Skeletal muscle cell (primary cell): Measurements from ENCODE around the gene TKTL1.

Experiments used
- DNase-seq: peaks from one replicate; pipeline ENCODE4 v3.0.0-alpha.2; 2010; ENCODE audit warnings: low read depth
- H3K4me3 ChIP-seq: 2 replicates; pipeline ENCODE4 v1.5.1; 2011; ENCODE audit warnings: low read depth, mild to moderate bottlenecking, control low read depth, low read length, moderate library complexity

Gene TKTL1

DNA sequence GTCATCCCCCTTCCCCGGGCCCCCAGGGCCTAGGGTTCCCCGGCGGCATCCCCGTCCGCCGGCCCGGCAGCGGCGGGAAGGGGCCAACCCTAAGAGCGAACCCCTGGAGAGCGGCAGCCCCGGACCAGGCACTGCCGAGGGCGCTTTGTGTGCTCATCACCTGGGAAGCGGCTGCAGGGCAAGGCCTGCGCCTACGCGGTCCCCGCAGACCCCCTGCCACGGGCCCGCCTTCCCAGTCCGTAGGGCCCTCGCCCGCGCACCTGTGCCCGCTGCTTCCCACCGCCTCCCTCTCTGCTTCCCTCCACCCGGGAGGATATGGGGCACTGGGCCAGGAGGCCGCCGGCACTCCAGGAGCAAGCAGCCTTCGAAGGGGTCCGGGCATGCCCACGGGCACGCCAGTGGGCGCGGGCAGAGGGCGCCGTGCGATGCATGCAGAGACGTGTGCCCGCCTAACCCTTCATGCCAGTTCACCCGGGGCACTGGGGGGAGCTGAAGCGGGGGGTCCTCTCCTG is 76.2 kb downstream of the TKTL1 start:
- DNase-seq = no peak
- peak overlapping the region; percentile 51 for H3K4me3 ChIP-seq

DNA sequence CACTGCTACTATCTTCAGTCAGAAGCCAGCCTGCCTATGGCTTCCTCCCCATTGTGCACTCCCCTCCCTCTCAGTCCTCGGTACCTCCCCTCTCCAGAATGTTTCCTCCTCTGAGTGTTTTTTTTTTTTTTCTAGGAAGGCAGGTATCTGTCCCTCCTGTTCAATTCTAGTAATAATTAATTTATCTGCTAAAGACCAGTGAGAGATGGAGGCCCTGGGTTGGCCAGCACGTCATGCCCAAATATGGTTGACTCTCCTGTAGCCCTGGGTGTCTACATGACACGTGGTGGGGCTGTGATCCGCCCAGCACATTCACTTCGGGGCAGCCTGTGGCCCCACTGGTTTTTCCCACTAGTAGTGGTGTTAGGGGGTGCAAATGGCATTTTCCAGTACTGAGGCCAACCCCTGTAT is 77.0 kb downstream of the TKTL1 start:
- no peak for DNase-seq
- H3K4me3 ChIP-seq = no peak overlapping the region

DNA sequence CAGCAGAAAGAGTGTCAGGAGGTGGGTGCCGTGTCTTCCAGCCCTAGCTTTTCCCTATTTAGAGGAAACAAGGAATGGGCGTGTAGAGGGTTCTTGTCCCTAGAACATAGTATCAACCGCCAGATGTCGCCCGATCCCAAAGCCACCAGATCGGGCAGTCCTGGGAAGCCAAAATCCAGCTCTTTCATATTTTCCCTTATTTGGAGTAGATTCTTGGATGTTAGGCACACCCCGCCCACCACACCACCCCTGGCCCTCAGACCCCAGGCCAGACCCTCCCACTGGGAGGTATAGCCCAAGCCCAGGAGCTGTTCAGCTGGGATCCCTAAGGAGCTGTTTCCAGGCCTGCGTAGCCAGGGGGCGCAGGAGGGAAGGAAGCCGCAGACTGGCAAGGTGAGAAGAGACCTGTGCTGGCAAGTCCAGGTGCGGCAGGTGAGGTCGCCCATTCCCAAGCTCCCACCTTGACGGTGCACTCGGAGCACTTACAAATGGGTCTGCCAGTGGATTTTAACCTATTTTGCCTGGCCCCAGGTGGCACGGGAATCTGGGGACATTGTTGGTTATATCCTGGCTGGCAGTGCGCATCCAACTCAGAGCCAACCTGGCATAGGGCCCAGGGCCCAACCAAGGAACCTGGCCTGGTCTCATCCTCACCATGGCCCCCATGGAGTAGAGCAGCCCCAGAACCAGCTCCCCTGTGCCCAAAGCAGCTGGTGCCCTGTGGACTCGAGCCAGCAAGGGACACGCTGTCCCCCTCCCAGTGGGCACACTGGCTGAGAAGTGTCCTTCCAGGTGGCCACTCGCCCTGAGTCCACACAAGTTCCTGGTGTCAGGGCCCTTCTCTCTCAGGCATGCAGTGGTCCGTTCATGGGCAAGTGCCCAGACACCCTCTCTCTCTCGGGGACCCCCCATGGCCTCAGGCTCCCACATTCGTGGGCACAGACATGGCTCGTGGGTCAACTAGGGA is 78.0 kb downstream of the TKTL1 start:
- peak overlapping the region; percentile 51 for H3K4me3 ChIP-seq
- peak; percentile 28 for DNase-seq

GRCh38 chrX:154374313-154375155 is 78.9 kb downstream of the TKTL1 start, which contains the start of gene FLNA:
Gene FLNA, minus strand, starts transcription at chrX:154374634. Its CDS starts 3,389 bp downstream, at chrX:154371245.
- DNase-seq = no peak
- H3K4me3 ChIP-seq = peak within 1 kb of the TSS; percentile 51

DNA sequence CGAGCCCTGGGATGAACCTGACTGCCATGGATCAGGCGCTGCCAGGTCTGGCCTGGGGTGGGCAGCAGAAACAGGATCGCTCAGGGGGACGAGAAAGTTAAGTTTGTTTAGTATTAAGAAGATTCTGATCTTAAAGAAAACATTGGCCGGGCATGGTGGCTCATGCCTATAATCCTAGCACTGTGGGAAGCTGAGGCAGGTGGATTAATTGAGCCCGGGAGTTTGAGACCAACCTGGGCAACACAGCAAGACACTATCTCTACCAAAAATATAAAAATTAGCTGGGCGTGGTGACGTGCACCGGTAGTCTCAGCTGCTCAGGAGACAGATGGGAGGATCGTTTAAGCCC is 79.5 kb downstream of the TKTL1 start:
- DNase-seq = no peak
- peak overlapping the region; percentile 25 for H3K4me3 ChIP-seq

GRCh38 chrX:154376774-154377173 is 81.2 kb downstream of the TKTL1 start:
- no peak overlapping the region for H3K4me3 ChIP-seq
- DNase-seq = no peak

GRCh38 chrX:154378059-154378798 is 82.6 kb downstream of the TKTL1 start:
- peak overlapping the region; percentile 50 for H3K4me3 ChIP-seq
- no peak for DNase-seq

DNA sequence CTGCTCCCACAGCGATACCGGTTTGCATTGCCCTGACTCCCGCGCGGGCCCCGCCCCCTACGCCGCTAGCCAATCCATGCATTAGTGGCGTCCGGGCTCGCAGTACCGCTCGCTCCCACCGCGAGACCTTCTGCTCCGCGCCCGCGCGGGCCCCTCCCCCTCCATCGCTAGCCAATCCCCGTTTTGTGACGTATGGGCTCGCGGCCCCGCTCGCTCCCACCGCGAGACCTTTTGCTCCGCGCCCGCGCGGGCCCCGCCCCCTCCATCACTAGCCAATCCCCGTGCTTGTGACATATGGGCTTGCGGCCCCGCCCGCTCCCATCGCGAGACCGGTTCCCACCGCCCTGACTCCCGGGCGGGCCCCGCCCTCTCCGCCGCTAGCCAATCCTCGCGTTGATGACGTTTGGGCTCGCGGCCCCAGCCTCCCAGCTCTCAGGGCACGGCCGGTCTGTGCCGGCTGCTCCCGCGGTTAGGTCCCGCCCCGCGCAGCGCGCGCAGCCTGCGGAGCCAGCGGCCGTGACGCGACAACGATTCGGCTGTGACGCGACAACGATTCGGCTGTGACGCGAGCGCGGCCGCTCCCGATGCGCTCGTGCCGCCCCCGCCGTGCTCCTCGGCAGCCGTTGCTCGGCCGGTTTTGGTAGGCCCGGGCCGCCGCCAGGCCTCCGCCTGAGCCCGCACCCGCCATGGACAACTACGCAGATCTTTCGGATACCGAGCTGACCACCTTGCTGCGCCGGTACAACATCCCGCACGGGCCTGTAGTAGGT is 83.4 kb downstream of the TKTL1 start, which contains the start of gene EMD:
Gene EMD (plus strand): TSS at position 497 of the 770 bp plus-strand sequence. CDS start 190 bp downstream, at position 687.
- peak; percentile 94 for DNase-seq
- H3K4me3 ChIP-seq = peak within 1 kb of the TSS; percentile 71

DNA sequence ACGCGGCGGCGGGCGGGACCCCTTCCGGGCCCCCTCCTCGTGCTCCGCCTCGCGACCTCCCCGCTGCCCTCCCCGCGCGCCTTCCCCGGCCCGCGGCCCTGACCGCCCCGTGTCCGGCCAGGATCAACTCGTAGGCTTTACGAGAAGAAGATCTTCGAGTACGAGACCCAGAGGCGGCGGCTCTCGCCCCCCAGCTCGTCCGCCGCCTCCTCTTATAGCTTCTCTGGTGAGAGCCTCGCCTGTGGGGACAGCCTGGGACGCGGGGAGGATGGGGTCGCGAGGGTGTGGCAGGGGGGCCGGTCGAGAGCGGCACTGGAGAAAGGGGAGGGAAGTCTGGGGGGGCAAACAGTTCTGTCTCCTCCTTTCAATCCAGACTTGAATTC is 84.0 kb downstream of the TKTL1 start:
- no peak for DNase-seq
- H3K4me3 ChIP-seq = peak overlapping the region; percentile 71
